ENCODE results near the gene TEX9.
A peak's percentile ranks its signal among the peaks of the same experiment; 100 is the strongest.
"Not testable (repeated sequence)": the region's sequence is repeated elsewhere in the genome, so short reads cannot be mapped to it uniquely, and the experiment has no call there.

The TEX9 gene

DNA sequence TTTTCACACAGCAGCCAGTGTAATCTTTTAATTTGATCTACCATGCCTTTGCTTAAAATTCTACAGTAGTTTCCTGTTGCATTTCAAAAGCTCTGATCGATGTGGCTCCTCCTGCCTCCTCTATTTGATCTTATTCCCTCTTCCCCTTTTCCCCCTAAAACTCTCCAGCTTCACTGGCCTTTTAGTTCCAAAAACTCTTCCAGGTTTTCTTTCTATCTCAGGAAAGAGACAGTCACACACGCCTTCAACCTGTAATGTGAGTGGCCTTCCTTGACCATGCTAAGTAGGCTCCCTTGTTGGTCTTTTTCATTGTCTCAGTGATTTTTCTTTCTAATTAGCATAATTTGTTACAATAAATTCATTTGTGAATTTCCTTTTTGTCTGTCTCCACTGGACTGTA is 985 bp downstream of the TEX9 start:
- no peak for DNase-seq (ENCODE audit: low read depth)

- no peak for DNase-seq (ENCODE audit: low read depth)
Observed at GRCh38 chr15:56367156-56367555, 1.9 kb downstream of the TEX9 start.

DNA sequence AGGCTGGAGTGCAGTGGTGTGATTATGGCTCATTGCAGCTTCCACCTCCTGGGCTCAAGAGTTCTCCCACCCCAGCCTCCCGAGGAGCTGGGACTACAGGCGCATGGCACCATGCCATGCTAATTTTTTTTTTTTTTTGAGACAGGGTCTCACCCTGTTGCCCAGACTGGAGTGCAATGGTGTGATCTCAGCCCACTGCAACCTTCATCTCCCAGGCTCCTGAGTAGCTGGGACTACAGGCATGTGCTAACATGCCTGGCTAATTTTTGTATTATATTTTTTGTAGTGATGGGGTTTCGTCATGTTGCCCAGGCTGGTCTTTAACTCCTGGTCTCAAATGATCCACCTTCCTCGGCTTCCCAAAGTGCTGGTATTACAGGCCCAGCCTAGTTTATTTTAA is 4.0 kb downstream of the TEX9 start:
- DNase-seq (ENCODE audit: low read depth): no peak

GRCh38 chr15:56371495-56372147 is 6.4 kb downstream of the TEX9 start:
- no peak for DNase-seq (ENCODE audit: low read depth)

GRCh38 chr15:56374693-56375092 is 9.5 kb downstream of the TEX9 start:
- not testable (repeated sequence) for DNase-seq (ENCODE audit: low read depth)

GRCh38 chr15:56377822-56378221 is 12.6 kb downstream of the TEX9 start:
- DNase-seq (ENCODE audit: low read depth): not testable (repeated sequence)

DNA sequence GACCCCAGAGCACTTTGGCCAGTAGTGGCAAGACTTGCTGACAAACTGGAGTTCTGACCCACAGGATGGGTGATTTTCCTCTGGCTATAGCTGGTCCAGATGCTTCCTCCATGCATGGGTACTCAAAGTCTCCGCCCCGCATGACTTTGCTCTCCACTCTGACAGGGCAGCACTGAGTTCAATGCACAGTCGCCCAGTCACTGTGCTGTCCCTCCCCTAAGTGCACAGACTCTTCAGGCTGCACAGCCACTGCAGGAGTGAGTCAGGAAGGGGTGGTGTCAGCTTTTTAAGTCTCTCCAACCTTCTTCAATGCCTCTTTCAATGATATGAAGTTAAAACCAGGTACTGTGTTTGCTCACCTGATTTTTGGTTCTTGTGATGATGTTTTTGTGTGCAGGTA is 17.8 kb downstream of the TEX9 start:
- DNase-seq (ENCODE audit: low read depth): no peak

DNA sequence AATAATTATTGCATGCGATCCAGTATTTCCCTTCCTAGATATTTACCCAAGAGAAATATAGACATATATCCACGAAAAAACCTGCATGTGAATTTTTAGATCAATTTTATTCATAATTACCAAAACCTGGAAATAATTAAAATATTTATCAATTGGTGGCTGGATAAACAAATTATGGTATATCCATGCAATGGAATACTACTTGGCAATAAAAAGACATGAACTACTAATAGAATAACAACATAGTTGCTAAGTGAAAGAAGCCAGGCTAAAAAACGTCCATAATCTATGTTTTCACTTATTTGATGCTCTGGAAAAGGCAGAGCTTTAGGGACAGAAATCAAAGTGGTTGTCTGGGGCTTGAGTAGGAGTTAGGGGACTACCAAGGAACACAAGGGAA is 20.7 kb downstream of the TEX9 start:
- DNase-seq (ENCODE audit: low read depth): no peak

- peak; percentile 46 for DNase-seq (ENCODE audit: low read depth)
Observed at GRCh38 chr15:56390739-56391267, 25.6 kb downstream of the TEX9 start.

GRCh38 chr15:56393277-56393676 is 28.1 kb downstream of the TEX9 start:
- no peak for DNase-seq (ENCODE audit: low read depth)

DNA sequence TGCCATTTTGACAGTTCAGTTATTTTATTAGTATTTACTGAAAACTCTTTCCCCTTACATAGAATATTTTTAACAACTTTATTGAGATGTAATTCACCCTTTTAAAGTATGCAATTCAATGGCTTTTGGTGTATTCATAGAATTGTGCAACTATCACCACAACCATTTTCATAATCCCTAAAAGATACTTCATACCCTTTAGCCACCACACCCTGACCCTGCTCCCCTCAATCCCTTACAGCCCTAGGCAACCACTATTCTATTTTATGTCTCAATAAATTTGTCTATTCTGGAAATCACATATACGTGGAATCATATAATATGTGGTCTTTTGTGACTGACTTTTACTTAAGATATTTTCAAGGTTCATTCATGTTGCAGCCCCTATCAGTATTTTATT is 29.7 kb downstream of the TEX9 start:
- DNase-seq (ENCODE audit: low read depth): no peak

DNA sequence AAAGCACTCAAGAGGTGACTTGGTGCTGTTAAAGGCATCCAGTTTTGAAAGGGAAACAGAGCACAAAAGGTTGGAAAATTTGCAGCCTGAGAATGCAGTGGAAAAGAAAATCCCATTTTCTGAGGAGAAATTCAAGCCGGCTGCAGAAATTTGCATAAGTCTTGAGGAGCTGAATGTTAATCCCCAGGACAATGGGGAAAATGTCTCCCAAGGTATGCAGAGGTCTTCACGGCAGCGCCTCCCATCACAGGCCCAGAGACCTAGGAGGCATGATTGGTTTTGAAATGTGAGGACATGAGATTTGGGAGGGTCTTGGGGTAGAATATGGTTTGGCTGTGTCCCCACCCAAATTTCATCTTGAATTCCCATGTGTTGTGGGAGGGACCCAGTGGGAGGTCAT is 32.1 kb downstream of the TEX9 start:
- not testable (repeated sequence) for DNase-seq (ENCODE audit: low read depth)

- not testable (repeated sequence) for DNase-seq (ENCODE audit: low read depth)
Observed at GRCh38 chr15:56399209-56399608, 34.0 kb downstream of the TEX9 start.

GRCh38 chr15:56410721-56411120 is 45.5 kb downstream of the TEX9 start:
- DNase-seq (ENCODE audit: low read depth): no peak

- DNase-seq (ENCODE audit: low read depth): no peak
Observed at GRCh38 chr15:56411122-56411749, 46.0 kb downstream of the TEX9 start.

- DNase-seq (ENCODE audit: low read depth): not testable (repeated sequence)
Observed at GRCh38 chr15:56413114-56413733, 48.0 kb downstream of the TEX9 start.

- DNase-seq (ENCODE audit: low read depth): no peak
Observed at GRCh38 chr15:56425276-56425675, 60.0 kb downstream of the TEX9 start.

- DNase-seq (ENCODE audit: low read depth): no peak
Observed at GRCh38 chr15:56425976-56426375, 60.8 kb downstream of the TEX9 start.

DNA sequence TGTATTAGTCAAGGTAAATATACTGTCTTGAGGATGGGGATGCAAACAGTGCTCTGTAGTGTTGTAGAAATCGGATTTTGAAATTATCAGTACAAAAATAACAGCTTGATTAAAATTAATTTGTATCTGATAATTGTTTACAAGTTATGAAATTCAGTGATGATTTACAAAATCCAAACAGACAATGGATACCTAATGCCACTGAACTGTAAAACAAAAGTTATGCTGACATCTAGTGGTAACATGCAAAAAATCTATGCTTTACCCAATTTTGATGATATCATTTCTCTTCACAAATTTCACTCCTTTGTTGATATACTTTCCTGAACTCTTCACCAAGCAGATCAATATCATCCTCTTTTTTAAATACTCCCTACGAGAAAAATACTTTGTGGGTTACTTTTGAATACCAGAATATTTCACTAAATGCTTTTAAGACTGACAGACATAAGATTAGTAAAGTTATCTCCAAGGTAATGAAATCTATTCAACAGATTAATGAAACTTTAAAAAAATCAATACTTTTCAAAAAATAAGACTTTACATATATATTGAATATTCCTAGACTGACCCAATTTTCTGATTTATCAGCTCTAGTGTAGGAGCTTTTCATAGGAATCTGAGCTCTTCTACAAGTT is 63.7 kb downstream of the TEX9 start:
- peak; percentile 19 for DNase-seq (ENCODE audit: low read depth)

GRCh38 chr15:56432304-56432703 is 67.1 kb downstream of the TEX9 start:
- DNase-seq (ENCODE audit: low read depth): no peak

- DNase-seq (ENCODE audit: low read depth): no peak
Observed at GRCh38 chr15:56440214-56440770, 75.1 kb downstream of the TEX9 start.

DNA sequence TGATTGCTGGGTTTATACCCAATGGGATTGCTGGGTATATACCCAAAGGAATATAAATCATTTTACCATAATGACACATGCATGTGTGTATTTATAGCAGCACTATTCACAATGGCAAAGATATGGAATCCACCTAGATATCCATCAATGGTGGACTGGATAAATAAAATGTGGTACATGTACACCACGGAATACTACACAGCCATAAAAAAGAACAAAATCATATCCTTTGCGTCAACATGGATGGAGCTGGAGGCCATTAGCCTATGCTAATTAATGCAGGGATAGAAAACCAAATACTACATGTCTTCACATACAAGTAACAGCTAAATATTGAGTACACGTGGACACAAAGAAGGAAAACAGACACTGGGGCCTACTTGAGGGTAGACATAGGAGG is 77.1 kb downstream of the TEX9 start:
- DNase-seq (ENCODE audit: low read depth): no peak

- DNase-seq (ENCODE audit: low read depth): no peak
Observed at GRCh38 chr15:56445746-56446145, 80.5 kb downstream of the TEX9 start.
